Measurements from ENCODE around the gene WSCD2. TPM values are rescaled to one million over a fixed set of nuclear protein-coding genes. Genes with fewer than 3 reads are reported as not detected.

WSCD2 gene
- total RNA-seq, 3 donors from 2014 or later, result 0.53 to 2.0 (median 0.72) TPM

DNA sequence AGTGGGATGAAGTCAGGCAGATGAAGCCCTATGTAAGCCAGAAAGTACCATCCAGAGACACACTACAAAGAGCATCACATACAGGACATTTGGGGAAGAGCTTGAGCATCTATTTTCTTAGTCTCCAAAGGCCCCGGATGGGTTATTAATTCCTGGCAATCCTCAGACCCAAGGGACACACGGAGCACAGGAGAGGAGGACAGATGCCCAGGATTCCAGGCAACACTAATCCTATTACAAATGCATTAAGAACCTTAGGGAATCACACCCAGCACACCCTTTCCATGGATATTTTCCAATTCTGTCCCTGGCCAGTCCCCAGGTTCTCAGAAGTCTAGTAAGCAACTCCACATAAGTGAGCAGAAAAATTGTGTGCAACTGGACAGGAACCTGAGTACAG, 144.1 kb downstream of the WSCD2 start:
- Histone ChIP-seq H3K9me3 (no peaks in the 10 kb centered on the region), H3K36me3 (ENCODE audit: low read depth) (no peaks in the 10 kb centered on the region), H3K4me3 (no peak overlapping the region), H3K4me1 (ENCODE audit: low read depth) (no peaks in the 10 kb centered on the region)
- ATAC-seq (no peak), DNase-seq (no peak)
- intact Hi-C loops (cut with DNase I, micrococcal nuclease), result no loop called here
- TF ChIP-seq, protein P1, sequence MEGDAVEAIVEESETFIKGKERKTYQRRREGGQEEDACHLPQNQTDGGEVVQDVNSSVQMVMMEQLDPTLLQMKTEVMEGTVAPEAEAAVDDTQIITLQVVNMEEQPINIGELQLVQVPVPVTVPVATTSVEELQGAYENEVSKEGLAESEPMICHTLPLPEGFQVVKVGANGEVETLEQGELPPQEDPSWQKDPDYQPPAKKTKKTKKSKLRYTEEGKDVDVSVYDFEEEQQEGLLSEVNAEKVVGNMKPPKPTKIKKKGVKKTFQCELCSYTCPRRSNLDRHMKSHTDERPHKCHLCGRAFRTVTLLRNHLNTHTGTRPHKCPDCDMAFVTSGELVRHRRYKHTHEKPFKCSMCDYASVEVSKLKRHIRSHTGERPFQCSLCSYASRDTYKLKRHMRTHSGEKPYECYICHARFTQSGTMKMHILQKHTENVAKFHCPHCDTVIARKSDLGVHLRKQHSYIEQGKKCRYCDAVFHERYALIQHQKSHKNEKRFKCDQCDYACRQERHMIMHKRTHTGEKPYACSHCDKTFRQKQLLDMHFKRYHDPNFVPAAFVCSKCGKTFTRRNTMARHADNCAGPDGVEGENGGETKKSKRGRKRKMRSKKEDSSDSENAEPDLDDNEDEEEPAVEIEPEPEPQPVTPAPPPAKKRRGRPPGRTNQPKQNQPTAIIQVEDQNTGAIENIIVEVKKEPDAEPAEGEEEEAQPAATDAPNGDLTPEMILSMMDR (IDR thresholded peaks at IDR 0.05), result no peak

DNA sequence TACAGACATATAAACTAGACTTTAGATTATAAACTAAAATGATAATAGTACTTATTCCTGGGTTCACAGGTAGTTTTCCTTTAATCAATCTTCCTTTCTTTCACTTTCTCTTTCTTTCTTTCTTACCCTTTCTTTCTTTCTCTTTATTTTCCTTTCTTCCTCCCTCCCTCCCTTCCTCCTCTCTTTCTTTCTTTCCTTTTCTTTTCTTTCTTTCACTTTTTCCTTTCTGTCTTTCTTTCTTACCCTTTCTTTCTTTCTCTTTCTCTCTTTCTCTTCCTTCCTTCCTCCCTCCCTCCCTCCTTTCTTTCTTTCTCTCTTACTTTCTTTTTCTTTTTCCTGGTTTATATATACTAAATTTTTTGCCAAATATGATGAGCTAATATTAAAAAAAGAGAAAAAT, 148.5 kb downstream of the WSCD2 start:
- H3K9me3 ChIP-seq, result no peaks in the 10 kb centered on the region
- DNase-seq (no peak), ATAC-seq (no peak)
- TF ChIP-seq, protein P1 (IDR thresholded peaks at IDR 0.05), result no peak
- H3K36me3 ChIP-seq (ENCODE audit: low read depth), result no peaks in the 10 kb centered on the region
- no peaks in the 10 kb centered on the region for H3K4me1 ChIP-seq (ENCODE audit: low read depth)
- no peak overlapping the region for H3K4me3 ChIP-seq
- intact Hi-C loops (cut with DNase I, micrococcal nuclease), result no loop called here

DNA sequence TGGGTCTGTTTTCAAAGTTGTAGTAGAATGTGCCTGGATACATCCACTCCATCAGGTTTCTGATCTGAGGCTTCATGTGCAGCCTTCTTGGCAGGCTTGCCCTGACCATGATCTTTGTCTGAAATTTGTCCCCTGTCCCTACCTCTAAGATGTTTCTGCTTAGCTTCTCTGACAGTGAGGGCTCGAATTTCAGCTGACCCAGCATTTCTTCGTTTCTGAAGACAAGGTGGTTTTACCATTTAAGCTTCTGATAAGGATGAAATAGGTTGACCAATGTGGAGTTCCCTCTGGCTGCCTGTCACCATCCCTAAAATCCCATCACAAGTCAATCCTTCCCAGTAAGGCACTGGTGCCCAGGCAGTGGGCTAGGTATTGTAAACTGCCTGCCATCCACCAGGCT, 153.1 kb downstream of the WSCD2 start:
- intact Hi-C loops (cut with DNase I, micrococcal nuclease), result no loop called here
- ATAC-seq, result no peak
- DNase-seq, result no peak
- TF ChIP-seq, protein P1 (IDR thresholded peaks at IDR 0.05), result no peak
- Histone ChIP-seq H3K4me3 (no peak overlapping the region), H3K4me1 (ENCODE audit: low read depth) (no peaks in the 10 kb centered on the region), H3K9me3 (no peaks in the 10 kb centered on the region), H3K36me3 (ENCODE audit: low read depth) (no peaks in the 10 kb centered on the region)

DNA sequence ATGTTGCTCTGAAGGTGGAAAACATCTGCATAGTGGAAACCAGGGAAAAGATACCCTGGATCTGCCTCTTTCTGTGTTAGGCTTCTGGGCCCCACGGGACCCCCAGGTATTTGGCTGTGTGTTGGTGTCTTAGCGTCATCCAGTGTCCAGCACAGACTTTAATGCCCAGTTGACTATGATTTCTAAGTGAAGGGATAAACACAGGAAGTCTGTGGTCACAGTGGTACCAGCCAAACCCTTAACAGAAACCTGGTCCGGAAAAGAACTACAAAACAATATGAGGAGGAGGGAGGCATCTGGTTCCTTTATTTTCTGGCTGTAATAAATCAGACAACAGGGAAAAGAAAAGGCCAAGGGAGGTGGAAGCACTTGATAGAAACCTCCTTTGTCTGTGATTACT, 153.6 kb downstream of the WSCD2 start:
- DNase-seq (no peak), ATAC-seq (no peak)

DNA sequence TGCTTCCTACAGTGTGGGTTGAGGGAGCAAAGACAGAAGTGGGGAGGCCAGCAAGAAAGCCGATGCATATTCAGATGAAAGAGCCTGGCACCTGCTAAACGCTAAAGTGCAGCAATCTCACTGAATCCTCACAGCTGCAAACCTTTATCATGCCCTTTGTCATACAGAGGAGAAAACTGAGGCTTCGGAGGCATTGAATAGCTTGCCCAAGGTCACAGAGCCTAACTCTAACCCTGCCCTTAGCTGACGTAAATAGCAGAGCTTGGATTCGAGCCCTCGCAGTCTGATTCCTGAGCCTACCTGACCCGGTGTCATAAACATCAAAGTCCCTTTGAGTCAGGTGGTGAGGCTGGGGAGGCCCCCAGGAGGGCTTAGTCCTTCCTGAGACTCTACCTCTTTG, 155.1 kb downstream of the WSCD2 start:
- Histone ChIP-seq H3K4me1 (ENCODE audit: low read depth) (no peaks in the 10 kb centered on the region), H3K4me3 (no peak overlapping the region), H3K9me3 (no peaks in the 10 kb centered on the region), H3K36me3 (ENCODE audit: low read depth) (no peaks in the 10 kb centered on the region)
- no peak for DNase-seq
- intact Hi-C loops (cut with DNase I, micrococcal nuclease), result no loop called here
- no peak for ATAC-seq
- TF ChIP-seq, protein P1 (IDR thresholded peaks at IDR 0.05), result no peak

More for the DNA sequence above, 153.6 kb downstream of the WSCD2 start:
- H3K4me1 ChIP-seq (ENCODE audit: low read depth), result no peaks in the 10 kb centered on the region
- TF ChIP-seq, protein P1 (IDR thresholded peaks at IDR 0.05), result no peak
- H3K9me3 ChIP-seq, result no peaks in the 10 kb centered on the region
- intact Hi-C loops (cut with DNase I, micrococcal nuclease), result no loop called here
- no peaks in the 10 kb centered on the region for H3K36me3 ChIP-seq (ENCODE audit: low read depth)
- H3K4me3 ChIP-seq, result no peak overlapping the region

DNA sequence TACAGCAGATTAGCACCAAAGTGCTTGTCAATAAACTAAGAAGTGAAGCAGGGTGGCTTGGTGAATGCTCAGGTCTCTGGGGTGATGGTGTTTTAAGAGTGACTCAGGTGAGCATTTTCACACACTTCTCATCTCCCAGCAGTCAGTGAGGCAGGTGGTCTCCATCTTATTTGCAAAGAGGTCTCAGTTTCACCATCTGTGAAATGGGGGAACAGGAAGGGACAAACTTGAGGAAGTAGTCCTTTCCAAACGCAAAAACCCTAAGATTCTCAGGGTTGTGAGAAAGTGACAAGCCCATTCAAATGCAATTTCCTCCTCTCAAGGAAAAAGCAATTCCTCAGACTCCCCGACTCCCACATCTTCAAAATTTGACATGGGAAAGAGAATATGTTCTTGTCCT, 155.9 kb downstream of the WSCD2 start:
- Histone ChIP-seq H3K4me3 (no peak overlapping the region), H3K4me1 (ENCODE audit: low read depth) (no peaks in the 10 kb centered on the region), H3K9me3 (no peaks in the 10 kb centered on the region), H3K36me3 (ENCODE audit: low read depth) (no peaks in the 10 kb centered on the region)
- intact Hi-C loops (cut with DNase I, micrococcal nuclease), result no loop called here
- DNase-seq (no peak), ATAC-seq (no peak)
- TF ChIP-seq, protein P1 (IDR thresholded peaks at IDR 0.05), result no peak

Measured in mucosa of descending colon (tissue), 3 donors.